Endothelial cell of umbilical vein (primary cell): ENCODE results near the gene TMEM95. TPM values are rescaled to one million over a fixed set of nuclear protein-coding genes. Genes with fewer than 3 reads are reported as not detected.

Source experiments
- BruUV-seq: library from RNA; stranded (reverse); fragments of 400-500 nt; replicated peaks from 2 replicates; lab custom pipeline; 2021; lab: Mats Ljungman, UMichigan
- CTCF ChIA-PET: fragments of 300-600, 350-600 bp; sonication (Branson Sonifier 250); formaldehyde crosslinking; loops from one replicate; lab custom pipeline; 2021; ENCODE audit warnings: antibody characterized with exemption, inconsistent platforms; lab: Charles Lee
- POLR2A ChIA-PET: fragments of 300-600, 350-600 bp; sonication (Branson Sonifier 250); formaldehyde crosslinking; loops from one replicate; lab custom pipeline; 2021; ENCODE audit warnings: antibody characterized with exemption, inconsistent platforms; lab: Charles Lee
- DNase-seq: peaks from one replicate; pipeline ENCODE4 v3.0.0-alpha.2; 2011; ENCODE audit warnings: low read depth, low spot score
- FAIRE-seq: peaks from 2 replicates; lab custom pipeline; 2011; peaks lifted over from hg19 to GRCh38; lab: Jason Lieb, UNC
- H2AFZ ChIP-seq: 2 replicates; pipeline ENCODE4 v1.6.0; 2012; ENCODE audit warnings: low read depth, low read length, control low read depth, inconsistent platforms
- H3K27ac ChIP-seq: 2 replicates; pipeline ENCODE4 v1.5.1; 2011; ENCODE audit warnings: low read depth, mild to moderate bottlenecking, control low read depth, low read length, moderate library complexity; ENCODE audit not compliant: insufficient read depth
- H3K27me3 ChIP-seq, 2 experiments: 2 replicates each; pipeline versions ENCODE4 v1.6.0 to v1.6.1; 2011; ENCODE audit warnings: low read length in 2 of 2, mixed read lengths in 1 of 2; ENCODE audit not compliant: control insufficient read depth in 2 of 2, insufficient read depth in 2 of 2
- H3K36me3 ChIP-seq, 2 experiments: 2 replicates in 1 of 2; 3 replicates in 1 of 2; pipeline ENCODE4 v1.5.1; 2011; ENCODE audit warnings: low read length in 2 of 2, mild to moderate bottlenecking in 1 of 2, moderate library complexity in 1 of 2; ENCODE audit not compliant: control insufficient read depth in 2 of 2, insufficient read depth in 2 of 2; ENCODE audit errors: extremely low read depth in 1 of 2
- H3K4me1 ChIP-seq: 3 replicates; pipeline ENCODE4 v1.5.1; 2011; ENCODE audit warnings: mild to moderate bottlenecking, low read length; ENCODE audit not compliant: control insufficient read depth, insufficient read depth; ENCODE audit errors: extremely low read depth
- H3K4me2 ChIP-seq: 2 replicates; pipeline ENCODE4 v1.6.1; 2011; ENCODE audit warnings: low read length, control low read depth, mixed read lengths; ENCODE audit not compliant: insufficient read depth
- H3K4me3 ChIP-seq, 3 experiments: fragments of 200-600 bp in 1 of 3; sonication (generic), shearing (Covaris generic) in 1 of 3; replicated peaks in 1 of 3; 2 replicates each; pipeline ENCODE4 v1.5.1; 2011 to 2016; ENCODE audit warnings: control low read depth in 3 of 3, low read length in 3 of 3, mild to moderate bottlenecking in 2 of 3, inconsistent platforms in 1 of 3, low read depth in 1 of 3, moderate library complexity in 1 of 3; ENCODE audit not compliant: insufficient read depth in 1 of 3
- H3K79me2 ChIP-seq: 2 replicates; pipeline ENCODE4 v1.6.0; 2012; ENCODE audit warnings: low read length, inconsistent platforms; ENCODE audit not compliant: control insufficient read depth, insufficient read depth
- H3K9ac ChIP-seq: replicated peaks from 2 replicates; pipeline ENCODE3; 2011; ENCODE audit warnings: low read length, control low read depth; ENCODE audit not compliant: insufficient read depth; ENCODE audit errors: extremely low read depth
- H3K9me1 ChIP-seq: replicated peaks from 3 replicates; pipeline ENCODE4 v1.6.0; 2011; ENCODE audit warnings: mild to moderate bottlenecking, low read length; ENCODE audit not compliant: control insufficient read depth, insufficient read depth; ENCODE audit errors: extremely low read depth
- H3K9me3 ChIP-seq: replicated peaks from 2 replicates; pipeline ENCODE4 v1.5.1; 2012; ENCODE audit warnings: low read length, inconsistent platforms; ENCODE audit not compliant: control insufficient read depth, insufficient read depth
- H4K20me1 ChIP-seq: replicated peaks from 2 replicates; pipeline ENCODE3; 2011; ENCODE audit warnings: mild to moderate bottlenecking, low read length; ENCODE audit not compliant: control insufficient read depth, insufficient read depth; ENCODE audit errors: extremely low read depth
- EZH2 ChIP-seq: IDR thresholded peaks from 2 replicates; pipeline ENCODE4 v1.6.1; 2012; ENCODE audit warnings: borderline replicate concordance, low read depth, mild to moderate bottlenecking, moderate library complexity, low read length, inconsistent platforms; ENCODE audit not compliant: severe bottlenecking
- FOS ChIP-seq: IDR thresholded peaks from 2 replicates; pipeline ENCODE4 v1.6.1; 2011; ENCODE audit warnings: mild to moderate bottlenecking, low read length, moderate library complexity, borderline replicate concordance; ENCODE audit not compliant: insufficient read depth
- GATA2 ChIP-seq: IDR thresholded peaks from 2 replicates; pipeline ENCODE4 v1.7.0; 2011; ENCODE audit warnings: low read depth, mild to moderate bottlenecking, moderate library complexity, mixed read lengths, low read length; ENCODE audit not compliant: insufficient read length, insufficient read depth
- JUN ChIP-seq: IDR thresholded peaks from 2 replicates; pipeline ENCODE4 v1.6.1; 2011; ENCODE audit warnings: borderline replicate concordance, low read depth; ENCODE audit not compliant: insufficient read length, insufficient read depth
- MYC ChIP-seq: IDR thresholded peaks from one replicate; pipeline ENCODE4 v1.6.1; 2011; ENCODE audit warnings: mild to moderate bottlenecking, low read depth, low read length
- POLR2A ChIP-seq: IDR thresholded peaks from 2 replicates; pipeline ENCODE4 v1.6.1; 2012; ENCODE audit warnings: low read depth, mild to moderate bottlenecking, control low read depth, low read length
- POLR2AphosphoS5 ChIP-seq: IDR thresholded peaks from 2 replicates; pipeline ENCODE4 v1.6.1; 2012; ENCODE audit warnings: low read depth, mild to moderate bottlenecking, control low read depth, low read length, moderate library complexity; ENCODE audit not compliant: insufficient read depth
- dilution Hi-C: fragments of 300-500 bp; cut with MboI; formaldehyde crosslinking; loops from one replicate; pipeline ENCODE4 v1.15.0; 2019; ENCODE audit warnings: low sequenced_read_pairs; ENCODE audit not compliant: extremely low pct_ligation_motif_present
- intact Hi-C: fragments of 100-400 bp; cut with micrococcal nuclease; formaldehyde crosslinking; loops from one replicate; pipeline ENCODE4 v1.10.0; 2022
- polyA plus RNA-seq, 4 experiments: library from polyadenylated mRNA; depleted of rRNA in 3 of 4; stranded (reverse) in 3 of 4; unstranded in 1 of 4; fragments of >200 nt; gene quantifications; 2 replicates each; pipeline versions ENCODE4 v1.2.1 to v1.2.3, GENCODE V29; 2011 to 2012; ENCODE audit warnings: missing spikeins in 1 of 4
- total RNA-seq: library from RNA; stranded (reverse); gene quantifications from 2 replicates; pipeline ENCODE4 v1.2.3, GENCODE V29; 2021
- TF ChIP-seq, protein P1 (sequence below): IDR thresholded peaks from 2 replicates; pipeline ENCODE4 v1.6.1; 2011; ENCODE audit not compliant: insufficient read depth, insufficient read length
- TF ChIP-seq, protein P2 (sequence below), 2 donors: IDR thresholded peaks; 1 replicate in 1 of 2; 2 replicates in 1 of 2; pipeline ENCODE4 v1.5.1; 2011; ENCODE audit warnings: low read length in 2 of 2, mild to moderate bottlenecking in 2 of 2, moderate library complexity in 2 of 2, control low read depth in 1 of 2, inconsistent platforms in 1 of 2, low read depth in 1 of 2; ENCODE audit not compliant: insufficient read depth in 1 of 2; ENCODE audit errors: extremely low read depth in 1 of 2

TMEM95 gene
- total and polyA plus RNA-seq, 2 donors (not counting 3 experiments of a cell fraction or from before 2014, with no cell fraction given) = not detected

GRCh38 chr17:7396147-7396546 is 41.2 kb downstream of the TMEM95 start:
- Histone ChIP-seq H3K79me2 (no peaks in the 10 kb centered on the region), H3K9me1 (no peaks in the 10 kb centered on the region), H3K9ac (no peak overlapping the region), H4K20me1 (no peaks in the 10 kb centered on the region), H3K4me2 (no peak overlapping the region), H3K27ac (no peak overlapping the region), H2AFZ (no peak overlapping the region), H3K27me3 (no peaks in the 10 kb centered on the region), H3K36me3 (no peaks in the 10 kb centered on the region), H3K9me3 (no peaks in the 10 kb centered on the region), H3K4me3 (no peak overlapping the region), H3K4me1 (peaks cover 15% of the 10 kb centered on the region)
- intact Hi-C loops (no loop called here), dilution Hi-C loops (no loop called here)
- no peak for TF ChIP-seq EZH2
- TF ChIP-seq JUN = no peak
- TF ChIP-seq GATA2 = no peak
- TF ChIP-seq, protein P1, sequence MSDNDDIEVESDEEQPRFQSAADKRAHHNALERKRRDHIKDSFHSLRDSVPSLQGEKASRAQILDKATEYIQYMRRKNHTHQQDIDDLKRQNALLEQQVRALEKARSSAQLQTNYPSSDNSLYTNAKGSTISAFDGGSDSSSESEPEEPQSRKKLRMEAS = no peak
- no peak for TF ChIP-seq MYC
- POLR2A ChIA-PET = no interaction called here
- CTCF ChIA-PET = no interaction called here
- no TSS peak for BruUV-seq
- no peak for FAIRE-seq
- DNase-seq = no peak

- TF ChIP-seq POLR2A (no peak), JUN (no peak), POLR2AphosphoS5 (no peak), MYC (no peak), FOS (no peak), GATA2 (no peak), EZH2 (no peak)
- TF ChIP-seq, protein P1 = no peak
- TF ChIP-seq, protein P2, sequence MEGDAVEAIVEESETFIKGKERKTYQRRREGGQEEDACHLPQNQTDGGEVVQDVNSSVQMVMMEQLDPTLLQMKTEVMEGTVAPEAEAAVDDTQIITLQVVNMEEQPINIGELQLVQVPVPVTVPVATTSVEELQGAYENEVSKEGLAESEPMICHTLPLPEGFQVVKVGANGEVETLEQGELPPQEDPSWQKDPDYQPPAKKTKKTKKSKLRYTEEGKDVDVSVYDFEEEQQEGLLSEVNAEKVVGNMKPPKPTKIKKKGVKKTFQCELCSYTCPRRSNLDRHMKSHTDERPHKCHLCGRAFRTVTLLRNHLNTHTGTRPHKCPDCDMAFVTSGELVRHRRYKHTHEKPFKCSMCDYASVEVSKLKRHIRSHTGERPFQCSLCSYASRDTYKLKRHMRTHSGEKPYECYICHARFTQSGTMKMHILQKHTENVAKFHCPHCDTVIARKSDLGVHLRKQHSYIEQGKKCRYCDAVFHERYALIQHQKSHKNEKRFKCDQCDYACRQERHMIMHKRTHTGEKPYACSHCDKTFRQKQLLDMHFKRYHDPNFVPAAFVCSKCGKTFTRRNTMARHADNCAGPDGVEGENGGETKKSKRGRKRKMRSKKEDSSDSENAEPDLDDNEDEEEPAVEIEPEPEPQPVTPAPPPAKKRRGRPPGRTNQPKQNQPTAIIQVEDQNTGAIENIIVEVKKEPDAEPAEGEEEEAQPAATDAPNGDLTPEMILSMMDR (IDR thresholded peaks at IDR 0.05; ENCODE audit: extremely low read depth in 1 of 2, insufficient read depth in 1 of 2, low read depth in 1 of 2, low read length in 2 of 2) = no peak
- FAIRE-seq (no peak), DNase-seq (no peak)
- no peak overlapping the region for H3K9ac ChIP-seq
- dilution Hi-C loops (no loop called here), intact Hi-C loops (no loop called here)
- H3K9me3 ChIP-seq = no peaks in the 10 kb centered on the region
- H3K79me2 ChIP-seq = peaks cover 2% of the 10 kb centered on the region
- ChIA-PET CTCF (interaction anchor here (1.2 to 1.3 kb wide), 2 partner anchors 24 to 38 kb away, joined by 3 to 4 read pairs; no protein-coding TSS in a partner anchor), POLR2A (interaction anchor here (0.6 kb wide), 1 partner anchor 135 kb away, joined by 3 read pairs; no protein-coding TSS in a partner anchor)
- no peak overlapping the region for H3K27ac ChIP-seq
- no peak overlapping the region for H3K4me3 ChIP-seq
- no peak overlapping the region for H3K4me2 ChIP-seq
- no peaks in the 10 kb centered on the region for H3K36me3 ChIP-seq
- no peak overlapping the region for H2AFZ ChIP-seq
- H4K20me1 ChIP-seq = no peaks in the 10 kb centered on the region
- BruUV-seq = no TSS peak
- H3K9me1 ChIP-seq = no peaks in the 10 kb centered on the region
- H3K4me1 ChIP-seq = peaks cover 12% of the 10 kb centered on the region
- no peaks in the 10 kb centered on the region for H3K27me3 ChIP-seq
Observed at GRCh38 chr17:7398612-7399011, 43.7 kb downstream of the TMEM95 start.
